GM12864 (cell line): ENCODE data around the gene SVEP1.

Source experiments
- DNase-seq: peaks from one replicate; pipeline ENCODE4 v3.0.0-alpha.2; 2011; ENCODE audit warnings: low read depth
- H3K4me3 ChIP-seq: 2 replicates; pipeline ENCODE4 v1.5.1; 2011; ENCODE audit warnings: mild to moderate bottlenecking, low read depth, low read length, control low read depth
- TF ChIP-seq, protein P1 (sequence below): IDR thresholded peaks from 2 replicates; pipeline ENCODE4 v1.5.1; 2011; ENCODE audit warnings: low read depth, mild to moderate bottlenecking, moderate library complexity, low read length, control low read depth, inconsistent platforms; ENCODE audit errors: missing control alignments

SVEP1 gene

GRCh38 chr9:110340306-110340705, 239.2 kb downstream of the SVEP1 start:
- DNase-seq: no peak
- no peak overlapping the region for H3K4me3 ChIP-seq
- TF ChIP-seq, protein P1, sequence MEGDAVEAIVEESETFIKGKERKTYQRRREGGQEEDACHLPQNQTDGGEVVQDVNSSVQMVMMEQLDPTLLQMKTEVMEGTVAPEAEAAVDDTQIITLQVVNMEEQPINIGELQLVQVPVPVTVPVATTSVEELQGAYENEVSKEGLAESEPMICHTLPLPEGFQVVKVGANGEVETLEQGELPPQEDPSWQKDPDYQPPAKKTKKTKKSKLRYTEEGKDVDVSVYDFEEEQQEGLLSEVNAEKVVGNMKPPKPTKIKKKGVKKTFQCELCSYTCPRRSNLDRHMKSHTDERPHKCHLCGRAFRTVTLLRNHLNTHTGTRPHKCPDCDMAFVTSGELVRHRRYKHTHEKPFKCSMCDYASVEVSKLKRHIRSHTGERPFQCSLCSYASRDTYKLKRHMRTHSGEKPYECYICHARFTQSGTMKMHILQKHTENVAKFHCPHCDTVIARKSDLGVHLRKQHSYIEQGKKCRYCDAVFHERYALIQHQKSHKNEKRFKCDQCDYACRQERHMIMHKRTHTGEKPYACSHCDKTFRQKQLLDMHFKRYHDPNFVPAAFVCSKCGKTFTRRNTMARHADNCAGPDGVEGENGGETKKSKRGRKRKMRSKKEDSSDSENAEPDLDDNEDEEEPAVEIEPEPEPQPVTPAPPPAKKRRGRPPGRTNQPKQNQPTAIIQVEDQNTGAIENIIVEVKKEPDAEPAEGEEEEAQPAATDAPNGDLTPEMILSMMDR: peak; percentile 29

GRCh38 chr9:110338143-110338542, 241.4 kb downstream of the SVEP1 start:
- no peak overlapping the region for H3K4me3 ChIP-seq
- TF ChIP-seq, protein P1: no peak
- no peak for DNase-seq

GRCh38 chr9:110337727-110338126, 241.8 kb downstream of the SVEP1 start, which contains the start of gene TXNDC8:
TSS of gene TXNDC8 (minus strand) at chr9:110337863.
- DNase-seq: no peak
- H3K4me3 ChIP-seq: no peak within 1 kb of the TSS
- TF ChIP-seq, protein P1: no peak

- no peak overlapping the region for H3K4me3 ChIP-seq
- DNase-seq: no peak
- TF ChIP-seq, protein P1: no peak
Observed at GRCh38 chr9:110336363-110336762, 243.2 kb downstream of the SVEP1 start.

GRCh38 chr9:110334871-110335270, 244.7 kb downstream of the SVEP1 start:
- TF ChIP-seq, protein P1: no peak
- no peak overlapping the region for H3K4me3 ChIP-seq
- no peak for DNase-seq

DNA sequence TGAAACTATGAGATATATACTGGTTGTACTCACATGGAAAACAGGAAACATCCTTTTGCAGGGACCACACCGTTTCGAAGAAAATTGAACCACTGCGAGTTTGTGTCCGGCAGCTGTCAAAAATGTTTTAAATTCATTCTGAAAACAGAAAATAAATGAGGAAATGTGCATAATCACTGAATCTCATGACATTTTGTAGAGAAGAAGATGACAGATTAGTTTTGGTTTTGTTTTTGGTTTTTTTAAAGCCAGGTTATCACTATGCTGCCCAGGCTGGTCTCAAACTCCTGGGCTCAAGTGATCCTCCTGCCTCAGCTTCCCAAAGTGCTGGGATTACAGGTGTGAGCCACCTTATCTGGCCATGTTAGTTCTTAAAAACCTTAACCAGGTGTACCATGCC, 245.4 kb downstream of the SVEP1 start:
- TF ChIP-seq, protein P1: no peak
- DNase-seq: no peak
- no peak overlapping the region for H3K4me3 ChIP-seq

- DNase-seq: no peak
- H3K4me3 ChIP-seq: no peak overlapping the region
- TF ChIP-seq, protein P1: no peak
Observed at GRCh38 chr9:110332766-110333165, 246.8 kb downstream of the SVEP1 start.
